SK-N-SH treated with all-trans-retinoic acid at 6 μM for 48 hours (cell line): ENCODE results near the gene RIPK4.

ENCODE experiments used
- ATAC-seq: fragments of 200-7000 bp; cut with Tn5 transposase; 3 replicates; pipeline ENCODE4 v1.9.1; 2020; ENCODE audit warnings: mild to moderate bottlenecking, moderate library complexity
- ARNTL ChIP-seq: fragments of 450-650 bp; formaldehyde crosslinking; IDR thresholded peaks from 2 replicates; pipeline ENCODE4 v1.5.0; 2020; ENCODE audit warnings: low read depth, mild to moderate bottlenecking, moderate library complexity, borderline replicate concordance
- BACH2 ChIP-seq: fragments of 250-450 bp; sonication (Bioruptor Pico); IDR thresholded peaks from 2 replicates; pipeline ENCODE4 v1.9.0; 2021; ENCODE audit warnings: mild to moderate bottlenecking, borderline replicate concordance
- CSDC2 ChIP-seq: fragments of 250-450 bp; sonication (Bioruptor Pico); IDR thresholded peaks from 2 replicates; pipeline ENCODE4 v1.5.0; 2020; ENCODE audit warnings: mild to moderate bottlenecking, moderate library complexity
- CSRNP3 ChIP-seq: fragments of 250-450 bp; sonication (Bioruptor Pico); IDR thresholded peaks from 2 replicates; pipeline ENCODE4 v1.5.1; 2021; ENCODE audit warnings: mild to moderate bottlenecking, moderate library complexity
- ESRRG ChIP-seq: fragments of 250-450 bp; sonication (Bioruptor Pico); IDR thresholded peaks from 2 replicates; pipeline ENCODE4 v1.6.1; 2021; ENCODE audit warnings: mild to moderate bottlenecking
- GLIS3 ChIP-seq: fragments of 250-450 bp; sonication (Bioruptor Pico); IDR thresholded peaks from 2 replicates; pipeline ENCODE4 v1.5.0; 2020; ENCODE audit warnings: mild to moderate bottlenecking, moderate library complexity
- ISL1 ChIP-seq: fragments of 250-450 bp; sonication (Bioruptor Pico); IDR thresholded peaks from 2 replicates; pipeline ENCODE4 v2.1.2; 2022; ENCODE audit warnings: mild to moderate bottlenecking, moderate library complexity
- OSR1 ChIP-seq: fragments of 250-450 bp; sonication (Bioruptor Pico); IDR thresholded peaks from 2 replicates; pipeline ENCODE4 v1.8.0; 2022; ENCODE audit warnings: moderate library complexity, mild to moderate bottlenecking, inconsistent platforms
- POU6F1 ChIP-seq: fragments of 250-450 bp; sonication (Bioruptor Pico); IDR thresholded peaks from 2 replicates; pipeline ENCODE4 v1.8.0; 2021; ENCODE audit warnings: low read depth, mild to moderate bottlenecking, moderate library complexity, borderline replicate concordance
- RARB ChIP-seq: fragments of 250-450 bp; sonication (Bioruptor Pico); IDR thresholded peaks from 2 replicates; pipeline ENCODE4 v1.8.0; 2021; ENCODE audit warnings: mild to moderate bottlenecking, moderate library complexity
- ZC3H10 ChIP-seq: fragments of 250-450 bp; sonication (Bioruptor Pico); IDR thresholded peaks from 2 replicates; pipeline ENCODE4 v1.5.1; 2021; ENCODE audit warnings: mild to moderate bottlenecking, moderate library complexity
- ZFP3 ChIP-seq: fragments of 250-450 bp; sonication (Bioruptor Pico); IDR thresholded peaks from 2 replicates; pipeline ENCODE4 v1.5.0; 2020; ENCODE audit warnings: mild to moderate bottlenecking, moderate library complexity
- ZNF565 ChIP-seq: fragments of 450-650 bp; formaldehyde crosslinking; conservative IDR thresholded peaks from 2 replicates; pipeline ENCODE4 v1.5.0; 2020; ENCODE audit warnings: low read depth, mild to moderate bottlenecking, moderate library complexity
- ZNF70 ChIP-seq: fragments of 450-650 bp; formaldehyde crosslinking; IDR thresholded peaks from 2 replicates; pipeline ENCODE4 v1.5.0; 2020; ENCODE audit warnings: mild to moderate bottlenecking, moderate library complexity
- ZNF8 ChIP-seq: fragments of 450-650 bp; formaldehyde crosslinking; IDR thresholded peaks from 2 replicates; pipeline ENCODE4 v1.5.0; 2020; ENCODE audit warnings: mild to moderate bottlenecking, moderate library complexity
- TF ChIP-seq, protein P1 (sequence below): fragments of 250-450 bp; sonication (Bioruptor Pico); IDR thresholded peaks from 2 replicates; pipeline ENCODE4 v1.5.0; 2020; ENCODE audit warnings: mild to moderate bottlenecking, moderate library complexity
- TF ChIP-seq, protein P2 (sequence below): fragments of 250-450 bp; sonication (Bioruptor Pico); IDR thresholded peaks from 2 replicates; pipeline ENCODE4 v1.8.0; 2020; ENCODE audit warnings: mild to moderate bottlenecking, moderate library complexity, borderline replicate concordance

RIPK4 gene

DNA sequence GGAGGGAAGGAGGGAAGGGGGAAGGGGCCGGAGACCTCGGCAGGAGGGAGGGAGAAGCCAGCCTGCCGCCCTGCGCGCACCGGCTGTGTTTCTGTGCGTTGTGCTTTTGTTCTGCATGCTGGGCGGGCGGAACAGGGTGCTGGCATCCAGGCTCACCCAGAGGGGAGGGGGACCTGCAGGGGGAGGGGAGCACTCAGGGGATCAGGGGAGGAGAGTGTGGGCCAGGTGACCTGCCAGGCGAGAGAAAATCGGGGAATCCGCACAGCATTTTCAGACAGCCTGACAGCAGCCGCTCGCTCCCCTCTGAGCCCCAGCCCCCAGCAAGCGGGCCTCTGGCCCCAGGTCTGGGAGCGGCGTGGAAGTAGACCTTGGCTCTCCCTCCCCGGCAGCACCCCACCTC lies 54.7 kb downstream of the RIPK4 start:
- no peak for ATAC-seq
- TF ChIP-seq GLIS3 (CRISPR knock-in tag) (no peak), ISL1 (CRISPR knock-in tag) (no peak), CSRNP3 (CRISPR knock-in tag) (no peak), POU6F1 (CRISPR knock-in tag) (no peak), ZNF565 (no peak)
- TF ChIP-seq, protein P1, sequence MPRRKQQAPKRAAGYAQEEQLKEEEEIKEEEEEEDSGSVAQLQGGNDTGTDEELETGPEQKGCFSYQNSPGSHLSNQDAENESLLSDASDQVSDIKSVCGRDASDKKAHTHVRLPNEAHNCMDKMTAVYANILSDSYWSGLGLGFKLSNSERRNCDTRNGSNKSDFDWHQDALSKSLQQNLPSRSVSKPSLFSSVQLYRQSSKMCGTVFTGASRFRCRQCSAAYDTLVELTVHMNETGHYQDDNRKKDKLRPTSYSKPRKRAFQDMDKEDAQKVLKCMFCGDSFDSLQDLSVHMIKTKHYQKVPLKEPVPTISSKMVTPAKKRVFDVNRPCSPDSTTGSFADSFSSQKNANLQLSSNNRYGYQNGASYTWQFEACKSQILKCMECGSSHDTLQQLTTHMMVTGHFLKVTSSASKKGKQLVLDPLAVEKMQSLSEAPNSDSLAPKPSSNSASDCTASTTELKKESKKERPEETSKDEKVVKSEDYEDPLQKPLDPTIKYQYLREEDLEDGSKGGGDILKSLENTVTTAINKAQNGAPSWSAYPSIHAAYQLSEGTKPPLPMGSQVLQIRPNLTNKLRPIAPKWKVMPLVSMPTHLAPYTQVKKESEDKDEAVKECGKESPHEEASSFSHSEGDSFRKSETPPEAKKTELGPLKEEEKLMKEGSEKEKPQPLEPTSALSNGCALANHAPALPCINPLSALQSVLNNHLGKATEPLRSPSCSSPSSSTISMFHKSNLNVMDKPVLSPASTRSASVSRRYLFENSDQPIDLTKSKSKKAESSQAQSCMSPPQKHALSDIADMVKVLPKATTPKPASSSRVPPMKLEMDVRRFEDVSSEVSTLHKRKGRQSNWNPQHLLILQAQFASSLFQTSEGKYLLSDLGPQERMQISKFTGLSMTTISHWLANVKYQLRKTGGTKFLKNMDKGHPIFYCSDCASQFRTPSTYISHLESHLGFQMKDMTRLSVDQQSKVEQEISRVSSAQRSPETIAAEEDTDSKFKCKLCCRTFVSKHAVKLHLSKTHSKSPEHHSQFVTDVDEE (CRISPR knock-in tag): no peak

GRCh38 chr21:41711416-41712007 lies 55.3 kb downstream of the RIPK4 start:
- TF ChIP-seq ZNF8 (CRISPR knock-in tag): no peak
- no peak for TF ChIP-seq ZNF565
- no peak for TF ChIP-seq ZFP3
- no peak for TF ChIP-seq ISL1 (CRISPR knock-in tag)
- TF ChIP-seq ZNF70 (CRISPR knock-in tag): no peak
- TF ChIP-seq GLIS3 (CRISPR knock-in tag): no peak
- TF ChIP-seq ARNTL (CRISPR knock-in tag): no peak
- no peak for TF ChIP-seq POU6F1 (CRISPR knock-in tag)
- TF ChIP-seq, protein P1 (CRISPR knock-in tag): no peak
- TF ChIP-seq, protein P2, sequence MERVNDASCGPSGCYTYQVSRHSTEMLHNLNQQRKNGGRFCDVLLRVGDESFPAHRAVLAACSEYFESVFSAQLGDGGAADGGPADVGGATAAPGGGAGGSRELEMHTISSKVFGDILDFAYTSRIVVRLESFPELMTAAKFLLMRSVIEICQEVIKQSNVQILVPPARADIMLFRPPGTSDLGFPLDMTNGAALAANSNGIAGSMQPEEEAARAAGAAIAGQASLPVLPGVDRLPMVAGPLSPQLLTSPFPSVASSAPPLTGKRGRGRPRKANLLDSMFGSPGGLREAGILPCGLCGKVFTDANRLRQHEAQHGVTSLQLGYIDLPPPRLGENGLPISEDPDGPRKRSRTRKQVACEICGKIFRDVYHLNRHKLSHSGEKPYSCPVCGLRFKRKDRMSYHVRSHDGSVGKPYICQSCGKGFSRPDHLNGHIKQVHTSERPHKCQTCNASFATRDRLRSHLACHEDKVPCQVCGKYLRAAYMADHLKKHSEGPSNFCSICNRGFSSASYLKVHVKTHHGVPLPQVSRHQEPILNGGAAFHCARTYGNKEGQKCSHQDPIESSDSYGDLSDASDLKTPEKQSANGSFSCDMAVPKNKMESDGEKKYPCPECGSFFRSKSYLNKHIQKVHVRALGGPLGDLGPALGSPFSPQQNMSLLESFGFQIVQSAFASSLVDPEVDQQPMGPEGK: no peak
- no peak for TF ChIP-seq BACH2 (CRISPR knock-in tag)
- TF ChIP-seq RARB (CRISPR knock-in tag): no peak
- no peak for TF ChIP-seq OSR1 (CRISPR knock-in tag)
- TF ChIP-seq CSDC2 (CRISPR knock-in tag): no peak
- no peak for TF ChIP-seq ESRRG (CRISPR knock-in tag)
- no peak for TF ChIP-seq CSRNP3 (CRISPR knock-in tag)
- TF ChIP-seq ZC3H10 (CRISPR knock-in tag): no peak
- ATAC-seq: no peak
